HG02642 (cell line): ENCODE data around the gene CHD6.

Experiments
- ATAC-seq: cut with Tn5 transposase; IDR thresholded peaks from one replicate; pipeline ENCODE4 v1.9.1; 2021; ENCODE audit warnings: mild to moderate bottlenecking; ENCODE audit not compliant: unreplicated experiment, poor library complexity

Gene CHD6

DNA sequence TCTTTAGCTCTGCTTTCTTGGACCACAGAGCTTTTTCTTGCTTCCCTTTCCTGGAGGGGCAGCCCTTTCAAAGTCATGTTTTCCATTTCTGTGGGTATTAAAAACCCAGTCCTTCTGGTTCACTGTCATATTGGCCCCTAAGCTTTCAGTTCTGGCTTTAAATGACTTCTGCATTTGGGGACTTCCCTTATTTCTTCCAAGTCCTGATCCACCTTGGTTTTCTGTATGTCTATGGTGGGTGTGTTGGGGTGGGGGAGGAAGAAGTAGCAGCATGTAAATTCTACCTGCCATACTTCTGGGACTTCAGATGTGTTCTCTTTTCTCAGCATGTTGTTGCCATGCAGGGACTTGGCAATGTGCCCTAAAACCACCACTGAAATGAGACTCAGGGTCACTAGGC lies 174.5 kb downstream of the CHD6 start:
- ATAC-seq = no peak

- no peak for ATAC-seq
Measured at GRCh38 chr20:41440882-41441281, 177.3 kb downstream of the CHD6 start.

- ATAC-seq = no peak
Measured at GRCh38 chr20:41437836-41438235, 180.3 kb downstream of the CHD6 start.

- ATAC-seq = no peak
Measured at GRCh38 chr20:41436679-41437078, 181.5 kb downstream of the CHD6 start.

DNA sequence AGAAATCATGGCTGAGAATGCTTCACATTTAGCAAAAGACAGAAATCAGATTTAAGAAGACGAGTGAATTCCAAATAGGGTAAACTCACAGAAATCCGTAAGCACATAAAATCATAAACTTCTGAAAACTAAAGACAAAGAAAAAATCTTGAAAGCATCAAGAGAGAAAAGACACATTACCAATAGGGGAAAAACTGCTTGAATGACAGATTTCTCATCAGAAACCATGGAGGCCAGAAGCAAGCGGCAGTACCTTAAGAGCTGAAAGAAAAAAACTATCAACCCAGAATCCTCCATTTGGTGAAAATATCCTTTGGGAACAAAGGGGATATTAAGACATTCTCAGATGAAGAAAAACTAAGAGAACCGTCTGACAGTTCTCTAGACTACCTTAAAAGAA lies 185.0 kb downstream of the CHD6 start:
- ATAC-seq = no peak

DNA sequence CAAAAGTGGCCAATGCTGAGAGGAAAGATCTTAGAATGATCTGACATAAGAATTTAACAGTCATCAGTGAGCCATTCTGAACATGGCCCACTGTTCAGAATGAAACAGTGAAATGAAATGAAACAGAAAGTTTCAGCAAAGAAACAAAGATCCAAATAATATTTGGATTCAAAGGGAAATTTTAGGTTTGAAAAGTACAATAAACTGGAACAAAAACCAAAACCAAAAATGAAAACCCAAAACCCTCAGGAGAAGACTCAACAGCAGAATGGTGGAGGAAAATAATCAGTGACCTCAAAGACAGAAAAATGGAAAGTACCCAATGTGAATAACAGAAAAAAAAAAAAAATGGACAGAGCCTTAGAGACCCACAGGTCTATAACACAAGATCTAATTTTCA lies 185.4 kb downstream of the CHD6 start:
- no peak for ATAC-seq

DNA sequence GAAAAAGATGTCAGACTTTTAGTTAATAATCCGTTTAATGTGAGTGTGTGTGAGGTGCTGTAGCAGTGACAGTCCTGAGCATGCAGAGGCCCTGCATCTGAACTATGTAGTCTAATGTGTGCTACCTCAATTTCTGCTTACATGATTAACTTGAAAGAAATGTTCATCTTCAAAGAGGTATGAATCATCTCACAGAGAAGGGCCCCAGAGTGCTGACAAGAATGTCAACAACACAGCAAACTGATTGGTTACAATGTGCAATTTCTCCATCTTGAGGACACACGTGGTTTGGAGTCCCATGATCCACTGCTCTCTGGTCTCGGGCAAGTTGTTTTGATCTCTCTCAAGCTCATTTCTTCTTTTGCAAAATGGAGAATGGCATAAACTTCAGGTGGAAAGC lies 189.9 kb downstream of the CHD6 start:
- no peak for ATAC-seq

- no peak for ATAC-seq
Measured at GRCh38 chr20:41427833-41428232, 190.3 kb downstream of the CHD6 start.

DNA sequence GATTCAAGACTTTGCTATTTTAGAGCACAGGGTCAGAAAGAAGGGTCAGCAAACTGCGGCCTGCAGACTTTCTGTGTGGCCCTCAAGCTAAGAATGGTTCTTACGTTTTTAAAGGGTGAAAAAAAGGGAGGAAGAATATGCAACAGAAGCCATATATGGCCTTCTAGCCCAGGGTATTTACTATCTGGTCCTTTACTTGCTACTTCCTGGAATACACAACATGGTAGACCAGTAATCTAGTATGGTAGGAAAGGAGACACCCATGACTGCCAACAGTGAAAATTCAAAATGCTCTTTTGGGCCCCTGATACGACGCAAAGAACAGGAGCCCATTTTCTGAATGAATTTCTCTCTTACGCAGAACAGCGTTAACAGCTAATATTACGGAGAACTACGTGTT lies 191.2 kb downstream of the CHD6 start:
- ATAC-seq = no peak

- no peak for ATAC-seq
Measured at GRCh38 chr20:41426086-41426830, 191.9 kb downstream of the CHD6 start.

DNA sequence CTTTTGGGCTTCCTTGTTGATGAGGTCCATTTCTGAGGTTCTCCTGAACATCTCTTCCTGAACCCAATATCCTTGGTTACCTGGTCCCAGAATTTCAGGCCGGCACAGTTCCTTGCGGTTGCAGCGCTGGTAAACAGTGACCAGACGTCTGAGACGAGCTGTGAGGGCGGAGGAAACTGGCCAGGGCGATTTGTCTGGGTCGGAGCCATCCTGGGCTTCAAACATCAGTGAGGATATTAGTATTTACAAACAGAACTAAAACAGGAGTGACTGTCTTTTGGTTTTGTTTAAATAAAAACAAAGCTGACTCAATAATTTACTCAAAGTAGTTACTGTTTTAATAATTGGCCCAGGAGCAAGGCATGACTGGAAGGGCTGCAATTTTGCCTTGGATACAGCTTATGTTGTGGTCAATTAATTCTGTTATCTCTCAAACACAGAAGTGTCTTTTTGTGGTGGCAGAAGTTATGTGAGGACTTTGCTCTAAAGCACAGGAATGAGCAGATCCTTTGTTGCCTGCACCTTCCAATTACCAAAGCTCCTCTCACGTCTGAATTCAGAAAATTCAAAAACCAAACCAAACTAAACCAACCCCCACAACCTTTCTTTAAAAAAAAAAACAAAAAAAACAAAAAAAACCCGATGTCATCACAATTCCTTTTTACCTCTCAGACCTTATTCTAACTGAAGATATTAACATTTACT lies 192.8 kb downstream of the CHD6 start:
- ATAC-seq = no peak

- no peak for ATAC-seq
Measured at GRCh38 chr20:41424546-41424945, 193.6 kb downstream of the CHD6 start.

GRCh38 chr20:41424011-41424410 lies 194.2 kb downstream of the CHD6 start:
- ATAC-seq = no peak

GRCh38 chr20:41422953-41423352 lies 195.2 kb downstream of the CHD6 start:
- ATAC-seq = no peak

DNA sequence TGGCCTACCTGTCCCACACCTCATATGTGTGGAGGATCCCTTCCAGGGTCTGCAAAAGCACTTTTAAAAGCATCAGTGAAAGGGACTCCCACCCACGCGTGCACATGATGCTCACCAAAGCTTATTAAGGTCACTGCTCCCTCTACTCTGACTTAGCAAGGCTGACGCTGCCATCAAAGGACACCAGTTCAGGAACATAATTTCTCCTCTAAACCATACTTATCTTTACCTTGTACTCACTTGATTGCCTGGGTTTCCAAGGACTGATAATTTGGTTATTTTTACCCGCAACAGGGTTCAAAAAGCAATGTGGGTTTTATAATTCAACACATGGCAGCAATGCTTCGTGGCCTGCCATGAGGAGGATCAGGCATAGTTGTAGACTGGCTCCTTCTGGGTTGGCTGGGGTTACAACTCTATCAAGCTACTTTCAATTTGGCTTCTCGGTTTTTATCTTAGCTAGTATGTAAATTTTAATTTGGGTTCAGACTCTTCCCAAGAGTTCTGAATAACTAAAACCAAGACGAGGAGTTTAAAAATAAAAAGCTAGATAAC lies 199.4 kb downstream of the CHD6 start:
- no peak for ATAC-seq

- ATAC-seq = no peak
Measured at GRCh38 chr20:41418031-41418430, 200.1 kb downstream of the CHD6 start.

DNA sequence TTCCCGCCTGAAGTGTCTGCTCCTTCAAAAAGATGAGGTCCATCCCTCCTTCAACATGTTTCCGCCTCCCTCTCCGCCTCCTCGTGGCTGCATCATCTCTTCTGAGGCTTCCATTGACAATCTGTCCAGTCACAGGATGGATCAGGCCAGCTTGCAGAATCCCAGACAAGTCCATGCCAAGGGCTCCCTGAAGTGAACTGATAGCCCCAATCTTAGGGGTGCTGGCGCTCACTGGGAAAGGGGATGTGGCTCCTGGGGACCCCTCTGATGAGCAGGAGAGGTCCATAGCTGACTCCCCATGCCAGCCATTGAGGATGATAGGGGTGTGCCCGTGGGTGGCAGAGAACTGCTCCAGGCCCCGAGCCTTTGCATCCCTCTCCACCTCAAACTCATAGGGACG lies 203.0 kb downstream of the CHD6 start:
- no peak for ATAC-seq

DNA sequence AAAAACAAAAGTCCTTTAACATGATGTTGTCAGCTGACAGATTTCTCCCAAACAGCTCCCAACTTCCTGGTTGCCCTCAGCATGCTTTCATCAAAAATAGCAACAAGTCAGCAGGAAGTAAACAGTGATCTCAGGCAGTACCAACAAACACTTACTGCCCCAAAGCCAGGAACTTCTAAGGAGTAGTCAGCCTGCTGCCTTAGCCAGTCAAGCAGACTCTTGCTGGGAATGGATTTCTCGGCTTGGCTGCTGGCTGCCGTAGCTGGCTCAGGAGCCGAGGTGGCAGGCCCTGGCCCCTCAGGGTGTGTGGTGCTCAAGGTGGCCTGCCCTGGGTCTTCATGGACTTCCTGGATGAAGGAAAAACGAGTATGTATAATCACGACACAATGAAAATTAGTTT lies 205.0 kb downstream of the CHD6 start:
- no peak for ATAC-seq

GRCh38 chr20:41412324-41413120 lies 205.7 kb downstream of the CHD6 start:
- no peak for ATAC-seq

DNA sequence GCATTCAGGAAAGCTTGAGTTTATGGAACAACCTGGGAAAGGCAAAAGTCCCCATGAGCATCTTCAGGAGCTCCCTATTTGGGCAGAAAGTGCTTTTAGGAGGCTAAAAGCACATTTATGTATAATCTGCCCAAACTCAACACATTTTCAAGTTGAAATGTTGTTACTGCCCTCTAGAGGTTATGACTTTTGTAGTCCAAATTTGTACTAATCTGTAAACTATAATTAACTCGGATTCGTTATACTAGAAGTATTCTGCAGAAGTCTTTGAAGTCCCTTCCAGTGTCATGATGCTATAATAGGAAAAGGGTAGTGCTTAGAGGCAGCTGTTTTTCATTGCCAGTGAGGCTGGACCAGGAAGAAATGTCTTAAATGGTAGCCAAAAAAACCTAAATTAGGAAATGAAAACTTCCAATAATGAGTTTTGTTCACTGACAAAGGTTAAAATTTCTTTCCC lies 206.8 kb downstream of the CHD6 start:
- ATAC-seq = no peak

- ATAC-seq = no peak
Measured at GRCh38 chr20:41408986-41409385, 209.2 kb downstream of the CHD6 start.
